ENCODE measurements around the gene ERGIC1.
"Not testable (repeated sequence)": the region's sequence is repeated elsewhere in the genome, so short reads cannot be mapped to it uniquely, and the experiment has no call there.

Gene ERGIC1

DNA sequence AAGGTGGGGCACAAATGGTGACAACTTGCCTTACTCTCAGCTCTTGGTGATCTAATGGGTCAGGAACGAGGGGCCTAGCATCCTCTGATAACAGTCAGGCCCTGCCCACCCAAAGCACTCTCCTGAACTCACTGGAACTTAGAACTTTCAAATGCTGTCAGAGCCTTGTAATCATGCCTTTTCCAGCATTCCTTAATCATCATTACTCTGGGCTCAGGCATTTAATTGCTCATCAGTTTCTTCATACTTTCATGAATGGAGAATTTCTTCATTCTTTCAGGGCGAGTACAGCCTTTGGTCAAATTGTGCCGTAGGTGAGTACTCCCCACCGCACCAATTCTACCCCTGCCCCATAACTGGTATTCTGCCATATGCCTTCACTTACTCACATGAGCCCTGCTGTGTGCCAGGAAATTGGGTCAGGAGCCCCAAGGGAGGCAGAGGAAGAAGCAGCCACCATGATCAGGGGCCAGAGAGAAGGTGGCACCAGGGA is 32.8 kb upstream of the ERGIC1 start:
- DNase-seq (ENCODE audit: low read depth in 2 of 2): no peak

DNA sequence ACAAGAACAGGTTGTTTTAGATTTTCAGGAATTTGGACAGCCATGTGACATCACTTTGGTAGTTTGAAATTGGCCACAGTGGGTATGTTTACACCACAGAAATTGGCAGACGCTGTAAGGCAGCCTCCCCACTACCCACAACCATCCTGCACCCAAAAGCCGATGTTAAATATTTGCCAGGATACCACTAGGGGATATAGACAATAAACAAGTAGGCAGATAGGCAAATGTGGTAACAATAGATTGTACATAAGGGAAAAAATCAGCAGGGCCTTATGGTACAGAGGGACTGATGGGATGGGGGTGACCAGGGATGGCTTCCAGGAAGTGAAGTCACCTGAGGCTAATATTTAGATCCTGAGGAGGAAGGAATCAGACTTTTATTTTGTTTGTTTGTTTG is 31.9 kb upstream of the ERGIC1 start:
- DNase-seq (ENCODE audit: low read depth in 2 of 2): no peak

DNA sequence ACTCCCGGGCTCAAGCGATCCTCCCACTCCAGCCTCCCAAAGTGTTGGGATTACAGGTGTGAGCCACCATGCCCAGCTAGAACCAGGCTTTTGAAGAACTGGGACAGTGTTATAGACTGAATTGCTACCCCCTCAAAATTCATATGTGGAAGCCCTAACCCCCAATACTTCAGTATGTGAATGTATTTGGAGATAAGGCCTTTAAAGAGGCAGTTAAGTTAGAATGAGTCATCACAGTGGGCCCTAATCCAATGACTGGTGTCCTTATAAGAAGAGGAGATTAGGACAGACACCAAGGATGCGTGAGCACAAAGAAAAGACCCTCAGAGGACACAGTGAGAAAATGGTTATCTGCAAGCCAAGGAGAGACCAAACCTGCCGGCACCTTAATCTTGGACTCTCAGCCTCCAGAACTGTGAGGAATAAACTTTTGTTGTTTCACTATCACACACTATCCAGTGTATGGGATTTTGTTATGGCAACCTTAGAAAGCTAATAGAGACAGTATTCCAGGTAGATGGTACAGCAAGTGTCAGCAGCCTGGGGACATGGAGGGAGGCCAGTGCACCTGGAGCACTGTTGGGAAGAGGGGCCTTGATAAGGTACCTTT is 31.4 kb upstream of the ERGIC1 start:
- DNase-seq (ENCODE audit: low read depth in 2 of 2): no peak

DNA sequence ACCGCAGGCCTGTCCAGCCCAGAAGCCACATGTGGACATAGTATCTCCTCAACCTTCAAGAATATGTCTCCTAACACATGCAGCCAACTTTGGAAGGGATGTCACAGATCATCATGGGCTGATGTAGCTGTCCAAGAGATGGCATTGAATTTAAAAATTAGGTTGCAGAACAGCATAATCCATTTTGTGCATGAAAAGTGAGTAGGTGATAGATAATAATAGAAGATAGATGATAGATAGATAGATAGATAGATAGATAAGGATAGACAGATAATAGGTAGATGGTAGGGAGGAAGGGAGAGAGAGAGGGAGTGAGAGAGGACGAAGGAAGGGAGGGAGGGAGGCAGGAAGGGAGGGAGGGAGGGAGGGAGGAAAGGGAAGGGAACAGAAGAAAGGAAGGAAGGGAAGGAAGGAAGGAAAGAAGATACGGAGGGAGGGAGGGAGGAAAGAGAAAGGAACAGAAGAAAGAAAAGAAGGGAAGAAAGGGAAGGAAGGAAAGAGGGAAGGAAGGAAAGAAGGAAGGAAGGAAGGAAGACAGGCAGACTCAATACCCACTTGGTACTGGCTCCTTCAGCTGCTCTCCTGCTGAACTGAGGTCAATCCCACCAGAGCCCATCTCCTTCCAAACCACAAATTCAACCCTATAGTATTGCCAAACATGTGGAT is 28.9 kb upstream of the ERGIC1 start:
- no peak for DNase-seq (ENCODE audit: low read depth in 2 of 2)

DNA sequence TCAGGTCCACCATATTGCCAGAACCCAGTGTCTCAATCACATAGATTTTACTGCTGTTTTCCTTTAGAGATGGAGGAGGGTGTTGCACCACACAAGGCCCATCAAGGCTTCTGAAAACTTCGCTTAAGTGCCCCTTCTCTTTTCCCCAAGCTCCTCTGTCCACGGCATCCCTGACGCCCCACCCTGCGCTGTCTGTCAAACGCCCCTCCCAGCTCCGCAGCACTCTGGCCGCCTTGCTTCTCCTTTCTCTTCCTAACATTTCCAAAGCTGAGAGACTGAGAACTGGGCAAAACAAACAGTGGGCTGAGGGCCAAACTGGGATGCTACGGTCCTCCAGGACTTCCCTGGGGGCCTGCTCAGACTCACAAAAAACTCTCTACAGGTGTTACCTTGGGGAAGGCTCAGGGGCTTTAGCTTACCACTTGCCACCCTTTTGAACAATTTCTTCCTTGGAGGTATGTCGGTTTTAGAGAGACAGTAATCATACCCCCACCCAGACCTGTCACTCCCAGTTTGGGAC is 28.3 kb upstream of the ERGIC1 start:
- DNase-seq (ENCODE audit: low read depth in 2 of 2): no peak

DNA sequence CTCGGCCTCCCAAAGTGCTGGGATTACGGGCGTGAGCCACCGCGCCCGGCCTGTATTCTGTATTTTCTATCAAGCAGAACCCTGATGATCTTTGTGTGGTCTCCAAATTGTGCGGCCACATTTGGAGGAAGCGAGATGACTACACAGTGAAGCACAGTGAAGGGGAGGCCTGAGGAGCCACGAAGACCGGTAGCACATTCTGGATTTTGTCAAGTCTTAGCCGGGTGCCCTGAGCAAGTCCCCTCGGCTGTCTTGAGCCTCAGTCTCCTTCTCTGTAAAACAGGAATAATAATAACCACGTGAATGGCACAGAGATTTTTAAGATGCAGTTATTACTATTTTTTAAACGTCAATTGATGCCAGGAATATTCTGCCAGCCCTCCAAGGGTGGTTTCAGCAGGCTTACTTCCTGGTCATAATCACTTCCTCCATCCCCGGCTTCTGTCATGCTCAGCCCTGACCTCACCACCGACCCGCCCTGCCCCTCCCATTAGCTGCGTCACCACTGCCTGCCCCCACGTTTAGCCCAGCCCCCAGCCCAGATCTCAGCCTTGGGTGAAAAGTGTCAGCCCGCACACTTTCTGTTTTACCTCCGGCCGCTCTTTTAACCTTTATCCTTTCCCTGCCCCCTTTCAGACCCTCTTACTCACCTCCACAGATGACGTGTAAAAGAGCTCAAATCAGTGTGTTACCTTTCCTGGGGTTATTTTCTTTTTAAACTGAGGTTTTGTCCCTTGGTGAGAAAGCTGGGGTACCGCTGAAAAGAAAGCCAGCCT is 27.0 kb upstream of the ERGIC1 start:
- DNase-seq (ENCODE audit: low read depth in 2 of 2): peak; percentile 92 to 93

DNA sequence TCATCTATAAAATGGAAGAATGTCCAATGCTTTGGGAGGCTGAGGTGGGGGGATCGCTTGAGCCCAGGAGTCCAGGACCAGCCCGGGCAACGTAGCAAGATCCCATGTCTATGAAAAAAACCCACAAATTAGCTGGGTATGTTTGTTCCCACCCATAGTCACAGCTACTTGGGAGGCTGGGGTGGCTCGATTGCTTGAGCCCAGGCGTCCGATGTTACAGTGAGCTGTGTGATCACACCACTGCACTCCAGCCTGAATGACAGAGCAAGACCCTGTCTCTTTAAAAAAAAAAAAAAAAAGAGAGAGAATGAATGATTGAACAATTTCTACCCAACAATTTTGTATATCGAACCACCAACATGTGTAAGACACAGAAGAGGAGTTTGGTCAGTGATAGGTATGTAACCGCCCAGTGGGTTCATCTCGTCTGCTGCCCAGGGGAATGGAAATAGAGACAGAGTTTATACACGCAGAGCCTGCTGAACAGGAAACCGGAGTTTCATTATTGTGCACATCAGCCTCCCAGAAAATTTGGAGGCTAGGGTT is 26.2 kb upstream of the ERGIC1 start:
- no peak for DNase-seq (ENCODE audit: low read depth in 2 of 2)

DNA sequence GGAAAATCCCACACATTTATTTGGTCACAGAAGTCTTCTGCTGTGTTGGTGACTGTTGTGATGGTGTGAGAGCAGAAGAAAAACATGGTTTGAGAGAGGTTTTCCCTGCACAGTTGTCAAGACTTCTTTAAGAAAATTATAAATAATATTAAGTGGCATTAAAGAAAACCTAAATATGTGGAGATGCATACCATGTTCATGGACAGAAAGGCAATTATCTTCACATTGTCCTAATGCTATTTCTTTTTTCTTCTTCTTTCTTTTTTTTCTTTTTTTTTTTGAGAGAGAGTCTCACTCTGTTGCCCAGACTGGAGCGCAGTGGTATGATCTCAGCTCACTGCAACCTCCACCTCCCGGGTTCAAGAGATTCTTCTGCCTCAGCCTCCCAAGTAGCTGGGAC is 24.3 kb upstream of the ERGIC1 start:
- no peak for DNase-seq (ENCODE audit: low read depth in 2 of 2)

DNA sequence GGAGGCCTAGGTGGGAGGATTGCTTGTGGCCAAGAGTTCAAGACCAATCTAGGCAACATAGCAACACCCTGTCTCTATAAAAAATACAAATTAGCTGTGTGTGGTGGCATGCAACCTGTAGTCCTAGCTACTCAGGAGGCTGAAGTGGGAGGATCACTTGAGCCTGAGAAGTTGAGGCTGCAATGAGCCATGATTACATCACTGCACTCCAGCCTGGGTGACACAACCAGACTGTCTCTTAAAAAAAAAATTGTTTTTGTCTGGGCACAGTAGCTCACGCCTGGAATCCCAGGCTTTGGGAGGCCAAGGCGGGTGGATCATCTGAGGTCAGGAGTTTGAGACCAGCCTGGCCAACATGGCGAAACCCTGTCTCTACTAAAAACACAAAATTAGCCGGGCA is 23.1 kb upstream of the ERGIC1 start:
- DNase-seq (ENCODE audit: low read depth in 2 of 2): not testable (repeated sequence)

DNA sequence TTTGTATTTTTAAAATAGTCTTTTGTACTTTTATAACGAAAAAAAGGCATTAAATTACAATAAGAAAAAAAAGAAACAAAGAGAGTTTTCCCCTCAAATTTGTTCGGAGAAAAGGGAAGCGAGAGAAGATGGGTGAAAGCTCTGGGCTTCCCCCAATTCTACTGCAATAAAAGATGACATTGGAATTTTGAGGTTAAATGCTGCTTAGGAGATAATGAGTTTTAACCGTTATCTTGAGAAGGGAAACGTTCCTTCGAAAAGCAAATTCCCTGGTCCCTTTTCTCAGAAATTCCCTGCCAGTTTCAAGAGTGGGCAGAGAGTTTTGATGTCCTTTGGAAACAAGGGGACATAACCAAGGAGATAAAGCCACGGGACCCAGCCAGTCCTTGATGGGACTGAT is 18.4 kb upstream of the ERGIC1 start:
- no peak for DNase-seq (ENCODE audit: low read depth in 2 of 2)

DNA sequence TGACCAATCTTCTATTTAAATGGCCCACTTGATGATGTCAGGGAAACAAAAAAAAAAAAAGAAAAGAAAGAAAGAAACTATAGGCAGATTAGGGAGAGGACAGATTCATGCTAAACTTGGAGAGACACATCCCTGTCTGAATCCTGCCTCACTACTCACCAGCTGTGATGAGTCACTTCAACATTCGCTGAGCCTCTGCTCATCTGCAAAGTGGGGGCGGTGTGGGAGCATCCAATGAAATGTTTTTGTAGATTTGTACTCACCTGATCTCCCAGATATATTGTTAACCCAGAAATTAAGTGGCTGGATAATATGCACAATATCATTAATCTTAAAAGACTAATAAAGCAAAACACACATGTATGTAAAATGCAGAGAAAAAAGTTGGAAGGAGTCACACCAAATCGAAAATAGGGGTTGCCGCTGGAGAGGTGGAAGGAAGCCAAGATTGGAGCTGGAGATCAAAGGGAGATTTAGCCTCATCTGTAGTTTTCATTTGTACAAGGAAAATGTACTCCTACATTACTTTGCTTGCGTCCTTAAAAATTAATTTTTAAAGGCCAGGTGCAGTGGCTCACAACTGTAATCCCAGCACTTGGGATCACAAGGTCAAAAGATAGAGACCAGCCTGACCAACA is 17.0 kb upstream of the ERGIC1 start:
- no peak for DNase-seq (ENCODE audit: low read depth in 2 of 2)

DNA sequence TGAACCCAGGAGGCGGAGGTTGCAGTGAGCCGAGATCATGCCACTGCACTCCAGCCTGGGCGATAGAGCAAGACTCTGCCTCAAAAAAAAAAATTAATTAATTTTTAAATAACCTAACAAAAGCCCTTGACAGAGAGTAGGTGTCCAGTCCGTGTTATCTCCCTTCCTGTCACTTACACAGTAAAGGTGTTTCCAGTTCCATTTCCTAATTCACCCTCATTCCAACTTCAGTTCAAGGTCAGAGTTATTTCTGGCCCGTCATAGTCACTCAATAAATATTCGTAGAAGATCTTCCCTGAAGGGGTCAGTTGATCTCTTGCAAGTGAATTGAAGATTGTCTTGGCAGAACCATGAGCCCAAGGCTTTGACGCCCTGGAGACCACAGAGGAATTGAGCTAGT is 16.4 kb upstream of the ERGIC1 start:
- no peak for DNase-seq (ENCODE audit: low read depth in 2 of 2)

DNA sequence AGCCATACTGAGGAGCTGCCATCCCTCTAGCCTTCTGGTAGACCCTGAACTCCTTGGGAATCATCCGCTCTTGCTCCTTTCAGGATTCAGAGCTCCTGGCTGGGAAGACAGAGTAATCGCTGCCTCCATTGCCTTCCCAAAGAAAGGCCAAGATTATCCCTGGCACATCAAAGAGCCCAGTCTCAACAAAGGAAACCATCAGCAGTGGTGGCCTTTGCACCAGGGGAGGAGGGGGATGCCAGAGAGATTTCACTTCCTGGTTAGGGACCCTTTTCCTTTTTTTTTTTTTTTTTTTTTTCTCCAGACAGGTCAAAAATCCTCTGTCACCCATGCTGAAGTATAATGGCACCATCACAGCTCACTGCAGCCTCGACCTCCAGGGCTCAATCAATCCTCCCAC is 16.0 kb upstream of the ERGIC1 start:
- DNase-seq (ENCODE audit: low read depth in 2 of 2): no peak

DNA sequence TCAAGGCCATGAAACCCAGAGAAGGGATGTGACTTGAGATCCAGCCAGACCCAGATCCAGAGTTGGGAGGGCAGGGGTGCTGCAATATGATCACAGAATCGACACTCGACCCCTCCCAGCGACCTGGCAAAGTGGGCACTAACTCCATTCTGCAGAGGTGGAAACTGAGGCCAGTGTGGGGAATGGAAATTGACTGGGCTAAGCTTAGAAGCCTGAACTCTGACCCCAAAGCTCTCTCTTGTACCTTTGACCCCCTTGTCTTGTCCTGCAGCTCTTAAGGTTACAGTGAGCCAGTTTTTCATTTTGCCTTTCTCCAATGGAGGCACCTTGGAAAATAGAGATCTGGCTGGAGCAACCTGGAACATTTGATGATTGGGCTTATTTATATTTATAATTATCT is 14.5 kb upstream of the ERGIC1 start:
- no peak for DNase-seq (ENCODE audit: low read depth in 2 of 2)

DNA sequence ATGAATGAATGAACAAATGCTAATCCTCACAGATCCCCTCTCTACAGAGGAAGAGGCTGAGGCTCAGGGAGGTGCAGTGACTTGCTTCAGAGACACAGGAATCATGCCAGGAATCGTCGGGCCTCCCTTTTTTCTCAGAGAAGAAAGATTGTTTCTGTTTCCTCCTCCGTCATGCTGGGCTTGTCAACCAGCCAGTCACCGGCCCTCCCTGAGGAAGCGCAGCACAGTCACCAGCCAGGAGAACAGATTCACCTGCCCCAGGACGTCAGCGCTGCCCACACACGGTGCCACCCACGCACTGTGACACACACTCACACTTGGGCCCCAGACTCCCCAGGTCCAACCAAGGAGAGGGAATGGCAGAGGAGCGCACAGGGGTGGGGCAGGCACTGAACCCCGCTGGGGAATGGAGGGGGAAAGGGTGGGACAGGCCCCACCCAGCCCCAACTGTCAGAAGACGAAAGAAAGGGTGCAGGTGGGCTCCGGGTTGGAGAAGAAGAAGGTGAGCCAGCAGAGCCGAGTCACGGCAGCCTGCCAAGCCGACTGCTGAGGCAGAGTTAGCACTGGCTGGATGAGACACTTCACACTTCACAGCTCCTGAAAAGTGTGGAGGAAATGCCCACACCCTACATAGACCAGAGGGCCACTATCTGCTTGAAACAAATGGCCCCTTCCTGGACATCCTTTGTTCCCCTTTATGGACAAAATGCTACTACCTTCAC is 13.8 kb upstream of the ERGIC1 start:
- peak in 1 of 2 donors; percentile 40 for DNase-seq (ENCODE audit: low read depth in 2 of 2)

DNA sequence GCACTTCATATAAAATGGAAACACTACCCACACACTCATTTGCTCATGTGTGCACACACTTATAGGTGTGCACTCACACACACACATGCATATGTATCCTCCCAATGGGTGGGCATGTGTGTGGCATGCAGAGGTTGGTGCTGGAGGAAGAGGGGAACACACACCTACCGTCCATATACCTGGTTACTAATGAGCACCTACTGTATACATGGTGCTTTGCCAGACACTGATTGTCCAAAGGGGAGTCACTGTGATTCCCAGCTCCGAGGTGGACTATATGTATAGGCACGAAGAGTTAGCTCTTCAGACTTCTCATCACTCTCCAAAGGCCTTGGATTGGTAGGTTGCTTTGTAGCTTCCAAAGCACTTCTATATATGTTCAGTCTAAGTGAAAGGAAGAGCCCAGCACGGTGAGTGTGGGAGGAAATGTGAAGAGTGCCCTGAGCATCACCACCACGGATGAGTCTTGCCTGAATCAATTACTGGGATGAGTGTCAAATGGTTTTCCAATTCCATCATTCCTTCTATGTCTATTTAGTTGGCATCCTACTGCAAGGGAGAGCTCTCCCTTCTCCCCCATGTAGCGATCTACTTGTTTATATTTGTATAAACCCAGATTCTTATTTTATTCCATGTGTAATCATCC is 12.6 kb upstream of the ERGIC1 start:
- no peak for DNase-seq (ENCODE audit: low read depth in 2 of 2)

DNA sequence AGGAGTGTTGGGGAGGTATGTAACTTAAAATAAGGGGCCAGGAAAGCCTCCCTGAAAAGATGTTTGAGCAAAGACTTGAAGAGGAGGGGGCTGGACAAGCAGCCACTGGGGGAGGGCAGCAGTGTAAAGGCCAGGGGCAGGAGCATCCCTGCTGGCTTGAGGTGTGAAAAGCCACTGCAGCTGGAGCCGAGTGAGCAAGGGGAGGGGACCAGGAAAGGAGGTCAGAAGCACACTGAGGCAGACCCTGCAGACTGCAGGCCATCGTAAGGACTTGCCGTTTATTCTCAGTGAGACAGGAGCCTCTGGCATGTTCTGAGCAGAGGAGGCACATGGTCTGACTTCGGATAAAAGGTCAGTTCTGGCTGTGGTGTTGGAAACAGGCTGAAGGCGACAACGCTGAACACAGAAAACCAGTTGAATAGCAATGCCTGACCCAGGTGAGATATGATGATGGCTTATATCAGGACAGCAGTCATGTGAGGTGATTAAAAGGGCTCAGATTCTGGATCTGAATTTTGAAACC is 10.2 kb upstream of the ERGIC1 start:
- DNase-seq (ENCODE audit: low read depth in 2 of 2): no peak

DNA sequence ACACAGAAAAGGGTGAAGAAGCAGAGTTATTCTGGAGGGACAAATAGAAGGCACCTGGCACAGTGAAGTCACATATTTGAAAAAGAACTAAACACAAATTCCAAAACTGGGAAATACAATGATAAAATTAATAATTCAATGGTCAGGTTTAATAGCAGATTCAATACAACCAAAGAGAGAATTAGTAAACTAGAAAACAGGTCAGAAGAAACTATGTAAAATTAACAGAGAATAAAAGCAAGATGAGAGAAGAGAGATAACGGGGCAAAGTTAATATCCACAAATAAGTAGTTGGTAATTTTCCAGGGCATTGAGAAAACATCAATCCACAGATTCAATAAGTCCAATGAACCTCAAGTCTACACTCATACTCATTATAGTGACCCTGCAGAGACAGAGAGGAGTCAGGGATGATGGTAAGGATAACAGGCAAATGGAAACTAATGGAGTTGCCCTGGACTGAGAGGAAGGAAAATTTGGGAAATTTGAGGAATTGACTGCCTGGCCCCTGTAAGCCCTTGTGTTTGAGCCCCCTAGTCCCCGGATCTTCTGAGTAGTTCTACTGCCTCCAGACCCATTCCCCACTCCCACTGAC is 8.3 kb upstream of the ERGIC1 start:
- DNase-seq (ENCODE audit: low read depth in 2 of 2): no peak

DNA sequence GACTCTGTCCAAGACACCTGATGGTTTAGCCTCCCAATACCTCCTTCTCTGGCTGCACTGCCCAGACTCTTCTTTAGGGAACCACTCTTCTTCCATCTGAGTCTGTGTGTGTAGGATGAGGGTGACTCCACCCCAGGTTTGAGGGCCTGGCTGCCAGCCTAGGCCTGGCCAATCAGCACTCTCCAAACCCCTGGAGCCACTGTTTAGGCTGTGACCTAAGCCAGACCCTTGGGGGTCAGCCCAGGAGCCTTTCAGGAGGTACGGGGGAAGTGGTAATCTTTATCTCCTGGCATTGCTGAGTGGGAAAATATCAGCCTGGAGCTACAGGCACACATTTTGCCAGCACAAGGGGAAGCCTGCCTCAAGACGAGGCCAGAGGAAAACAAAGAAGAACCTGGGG is 6.2 kb upstream of the ERGIC1 start:
- no peak for DNase-seq (ENCODE audit: low read depth in 2 of 2)

DNA sequence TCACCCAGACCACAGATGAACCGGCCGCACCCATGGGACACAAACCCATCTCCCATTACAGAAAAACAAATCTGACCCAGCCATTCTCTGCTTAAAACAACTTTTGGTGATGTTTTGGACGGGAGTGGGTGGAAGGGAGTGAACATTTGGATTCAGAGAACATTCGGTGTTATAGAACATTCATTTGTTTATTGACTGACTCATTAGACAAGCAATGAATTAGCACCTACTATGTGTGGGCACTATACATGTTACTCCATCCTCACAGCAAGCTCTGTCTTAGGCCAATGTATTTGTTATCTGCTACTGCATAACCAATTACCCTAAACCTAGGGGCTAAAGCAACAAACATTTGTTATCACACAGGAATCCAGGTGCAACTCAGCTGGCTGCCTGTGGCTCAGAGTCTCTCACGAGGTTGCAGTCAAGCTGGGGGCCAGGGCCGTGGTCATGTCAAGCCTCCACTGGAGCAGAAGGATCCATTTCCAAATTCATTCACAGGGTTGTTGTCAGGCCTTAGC is 5.1 kb upstream of the ERGIC1 start:
- no peak for DNase-seq (ENCODE audit: low read depth in 2 of 2)

Measured in stimulated activated CD4-positive, alpha-beta T cell treated with anti-CD3 and anti-CD28 coated beads, Interleukin-4, amount 100 ng/mL, for 48 hours (primary cell).